SK-N-MC (cell line): ENCODE results near the gene ASRGL1.

Source experiments
- EZH2 ChIP-seq: fragments of 200-600 bp; sonication (generic); IDR thresholded peaks from one replicate; pipeline ENCODE4 v1.6.1; 2017; ENCODE audit warnings: antibody characterized with exemption
- FOXP2 ChIP-seq: optimal IDR thresholded peaks from 2 replicates; pipeline ENCODE3; 2011; ENCODE audit warnings: mild to moderate bottlenecking, moderate library complexity; ENCODE audit not compliant: insufficient read depth; ENCODE audit errors: extremely low read length, control extremely low read depth
- POLR2AphosphoS5 ChIP-seq: IDR thresholded peaks from 2 replicates; pipeline ENCODE4 v1.6.1; 2012; ENCODE audit warnings: mild to moderate bottlenecking, low read depth, low read length, borderline replicate concordance

GRCh38 chr11:62399878-62400266 lies 62.6 kb downstream of the ASRGL1 start:
- no peak for TF ChIP-seq EZH2
- no peak for TF ChIP-seq POLR2AphosphoS5
- TF ChIP-seq FOXP2 = no peak
